Large intestine (tissue), 3 donors: ENCODE results near the gene SZRD1. TPM values are rescaled to one million over a fixed set of nuclear protein-coding genes. Genes with fewer than 3 reads are reported as not detected.

ENCODE experiments used
- DNase-seq, 2 donors: peaks; one replicate each; pipeline versions ENCODE4 v3.0.0 to v3.0.0-alpha.2; 2013
- H3K27ac ChIP-seq: one replicate; pipeline ENCODE4 v1.5.1; 2013; ENCODE audit warnings: low read length
- H3K27me3 ChIP-seq: 2 replicates; pipeline ENCODE4 v1.6.1; 2013; ENCODE audit warnings: low read length; ENCODE audit not compliant: control insufficient read depth, insufficient read depth
- H3K36me3 ChIP-seq: 2 replicates; pipeline ENCODE4 v1.6.1; 2013; ENCODE audit warnings: low read length; ENCODE audit not compliant: control insufficient read depth, insufficient read depth
- H3K4me1 ChIP-seq: one replicate; pipeline ENCODE4 v1.6.1; 2013; ENCODE audit warnings: low read length; ENCODE audit not compliant: control insufficient read depth, insufficient read depth
- H3K4me3 ChIP-seq: one replicate; pipeline ENCODE4 v1.5.1; 2013; ENCODE audit warnings: low read length
- H3K9me3 ChIP-seq: one replicate; pipeline ENCODE4 v1.6.1; 2013; ENCODE audit warnings: mild to moderate bottlenecking, low read depth, low read length, moderate library complexity; ENCODE audit not compliant: control insufficient read depth
- WGBS: methylation state at CpG from one replicate; pipeline ENCODE4 v1.1.5; 2013; ENCODE audit warnings: low lambda C conversion rate; ENCODE audit not compliant: insufficient coverage; 5-methylcytosine and 5-hydroxymethylcytosine counted together
- polyA plus RNA-seq: library from polyadenylated mRNA; unstranded; fragments of 120-200 nt; gene quantifications from one replicate; pipeline ENCODE4 v1.2.1, GENCODE V29; 2013

The SZRD1 gene
- polyA plus RNA-seq, 1 donor: 78.6 TPM

DNA sequence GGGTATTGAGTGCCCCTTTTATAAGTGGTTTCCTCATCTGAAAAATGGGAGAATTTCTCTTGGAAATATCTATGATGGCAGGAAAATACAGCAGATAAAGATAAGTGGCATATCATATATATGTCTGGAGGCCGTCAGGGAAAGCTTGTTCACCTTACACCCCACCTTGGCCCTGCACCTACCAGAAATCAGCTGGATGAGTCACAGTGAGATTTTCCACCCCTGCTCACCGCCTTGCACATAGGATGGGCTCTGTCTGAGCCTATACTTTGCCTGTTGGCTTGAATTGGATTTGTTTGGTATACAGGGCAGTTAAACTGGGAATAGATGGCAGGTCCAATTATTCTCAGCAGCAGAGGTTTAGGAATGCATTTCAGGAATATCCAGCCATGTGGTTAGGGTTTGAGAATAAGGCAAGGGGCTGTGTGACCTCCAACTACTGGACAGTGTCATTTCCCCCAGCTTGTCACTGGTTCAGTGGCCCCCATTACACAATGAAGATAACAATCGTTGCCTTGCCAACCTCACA, 70.0 kb downstream of the SZRD1 start, which contains the start of gene SPATA21:
Gene SPATA21 (minus strand): TSS at position 479 of the 529 bp plus-strand sequence. CDS start 6,053 bp downstream, outside the sequence.
- Histone ChIP-seq H3K27me3 (no peaks in the 10 kb centered on the region), H3K9me3 (no peaks in the 10 kb centered on the region), H3K36me3 (peaks cover under 1% of the 10 kb centered on the region), H3K4me1 (no peaks in the 10 kb centered on the region), H3K27ac (no peak within 1 kb of the TSS), H3K4me3 (no peak within 1 kb of the TSS)
- DNase-seq: no peak
- no CpG with 5 or more reads among the region's 3 CpGs for WGBS

DNA sequence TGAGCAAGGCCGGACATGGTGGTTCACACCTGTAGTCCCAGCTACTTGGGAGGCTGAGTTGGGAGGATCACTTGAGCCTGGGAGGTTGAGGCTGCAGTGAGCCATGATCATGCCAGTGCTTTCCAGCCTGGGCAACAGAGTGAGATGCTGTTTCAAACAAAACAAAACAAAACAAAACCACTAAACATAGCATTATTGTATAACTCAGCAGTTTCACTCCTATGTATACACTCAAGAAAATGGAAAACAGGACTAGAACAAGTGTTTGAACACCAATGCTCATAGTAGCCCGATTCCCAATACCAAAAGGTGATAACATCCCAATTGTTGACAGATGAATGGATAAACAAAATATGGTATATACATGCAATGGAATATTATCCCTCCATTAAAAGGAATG, 71.5 kb downstream of the SZRD1 start:
- Histone ChIP-seq H3K4me3 (no peak overlapping the region), H3K36me3 (peaks cover 8% of the 10 kb centered on the region), H3K9me3 (no peaks in the 10 kb centered on the region), H3K27me3 (no peaks in the 10 kb centered on the region), H3K4me1 (no peaks in the 10 kb centered on the region), H3K27ac (no peak overlapping the region)
- no peak for DNase-seq
- WGBS: 100% methylated on average over 1 of the region's 2 CpGs

DNA sequence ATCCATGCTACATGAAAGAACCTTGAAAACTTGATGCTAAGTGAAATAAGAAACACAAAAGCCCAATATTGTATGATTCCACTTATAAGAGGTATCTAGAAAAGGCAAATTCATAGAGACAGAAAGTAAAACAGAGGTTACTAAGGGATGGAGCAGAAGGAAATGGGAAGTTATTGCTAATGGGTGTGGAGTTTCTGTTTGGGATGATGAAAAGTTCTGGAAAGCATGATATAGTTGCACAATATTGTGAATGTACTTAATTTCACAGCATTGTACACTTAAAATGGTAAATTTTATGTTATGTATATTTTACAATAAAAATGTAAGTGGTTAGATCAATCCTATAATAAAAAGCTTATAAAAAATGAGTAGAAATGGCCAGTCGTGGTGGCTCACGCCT, 71.9 kb downstream of the SZRD1 start:
- Histone ChIP-seq H3K27ac (no peak overlapping the region), H3K27me3 (no peaks in the 10 kb centered on the region), H3K9me3 (no peaks in the 10 kb centered on the region), H3K4me3 (no peak overlapping the region), H3K4me1 (no peaks in the 10 kb centered on the region), H3K36me3 (peaks cover 12% of the 10 kb centered on the region)
- DNase-seq: no peak
- WGBS: no CpG with 5 or more reads among the region's 2 CpGs

DNA sequence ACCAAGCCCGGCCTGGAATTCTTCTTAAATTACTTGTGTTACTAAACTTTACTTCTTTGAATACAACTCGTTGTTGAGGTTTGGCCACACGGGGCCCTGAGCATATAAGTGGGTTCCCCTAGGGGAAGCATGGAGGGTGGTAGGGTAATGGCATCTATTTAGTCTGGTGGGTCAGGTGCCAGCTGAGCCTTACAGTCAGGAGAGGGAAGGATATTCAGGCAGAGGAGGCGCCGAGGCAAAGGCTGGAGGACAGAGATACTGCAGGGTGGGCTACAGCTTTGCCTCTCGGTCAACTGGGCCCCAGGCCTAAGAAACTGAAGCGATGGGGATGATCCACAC, 73.1 kb downstream of the SZRD1 start:
- H3K27me3 ChIP-seq: no peaks in the 10 kb centered on the region
- no peak overlapping the region for H3K27ac ChIP-seq
- no peaks in the 10 kb centered on the region for H3K4me1 ChIP-seq
- peaks cover 21% of the 10 kb centered on the region for H3K36me3 ChIP-seq
- H3K9me3 ChIP-seq: no peaks in the 10 kb centered on the region
- WGBS: no CpG with 5 or more reads among the region's 7 CpGs
- peak overlapping the region; percentile 93 for H3K4me3 ChIP-seq
- no peak for DNase-seq

DNA sequence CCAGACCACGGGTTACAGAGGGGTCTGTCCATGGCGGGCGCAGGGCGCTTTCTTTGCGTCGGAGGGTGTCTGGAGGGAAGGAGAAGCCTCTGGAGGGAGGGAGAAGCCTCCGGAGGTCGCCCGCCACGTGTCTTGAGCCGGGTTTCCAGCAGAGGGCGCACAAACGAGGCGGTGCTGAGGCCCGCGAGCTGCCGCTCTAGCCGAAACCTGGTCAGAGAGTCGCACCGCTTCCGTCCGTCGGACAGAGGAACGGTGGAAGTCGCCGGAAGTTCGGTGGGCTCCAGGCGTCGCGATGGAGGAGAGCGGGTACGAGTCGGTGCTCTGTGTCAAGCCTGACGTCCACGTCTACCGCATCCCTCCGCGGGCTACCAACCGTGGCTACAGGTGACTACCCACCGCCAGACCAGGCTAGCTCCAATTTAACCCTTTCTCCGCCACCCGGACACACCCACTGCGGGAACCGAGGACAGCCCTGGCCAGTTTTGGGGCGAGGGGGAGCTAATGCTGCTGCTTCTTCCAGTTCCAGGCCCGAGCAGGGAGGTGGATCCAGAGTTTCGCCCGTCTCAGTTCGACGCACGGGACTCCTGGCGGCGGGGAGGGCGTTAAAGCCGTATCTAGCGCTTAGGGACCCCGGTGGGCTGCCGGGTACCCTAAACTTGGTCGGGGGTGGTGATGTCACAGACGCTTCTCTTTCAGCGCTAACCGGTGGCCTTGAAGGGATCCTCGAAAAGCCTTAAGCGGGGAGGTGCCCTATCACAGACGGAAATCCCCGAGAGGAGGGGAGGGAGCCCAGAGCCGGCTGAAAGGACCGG, 73.6 kb downstream of the SZRD1 start, which contains the start of gene NECAP2:
Gene NECAP2 (plus strand): TSS at position 255 of the 812 bp plus-strand sequence. CDS start 38 bp downstream, at position 293.
- DNase-seq: peak; percentile 89 to 90
- no CpG with 5 or more reads among the region's 68 CpGs for WGBS
- H3K9me3 ChIP-seq: no peaks in the 10 kb centered on the region
- H3K36me3 ChIP-seq: peaks cover 26% of the 10 kb centered on the region
- H3K4me1 ChIP-seq: no peaks in the 10 kb centered on the region
- H3K27ac ChIP-seq: peak within 1 kb of the TSS; percentile 69
- H3K4me3 ChIP-seq: peak within 1 kb of the TSS; percentile 93
- no peaks in the 10 kb centered on the region for H3K27me3 ChIP-seq

DNA sequence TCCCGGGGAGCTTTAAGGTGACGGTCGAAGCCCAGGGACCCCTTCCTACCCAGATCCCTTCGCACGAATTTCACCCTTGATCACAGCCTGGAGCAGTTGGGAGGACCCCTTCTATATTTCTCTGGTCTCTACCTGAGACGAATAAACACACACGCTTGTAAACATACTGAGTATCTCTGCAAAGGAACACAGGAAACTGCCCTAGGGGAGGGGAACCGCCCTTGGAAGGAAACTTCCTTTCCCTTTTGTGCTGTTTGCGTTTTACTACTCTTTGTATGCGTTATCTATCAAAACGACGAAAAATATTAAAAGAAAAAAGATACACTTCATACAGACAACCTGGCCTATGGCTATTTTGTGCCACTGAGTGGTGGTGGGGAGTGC, 74.2 kb downstream of the SZRD1 start:
- H3K36me3 ChIP-seq: peaks cover 30% of the 10 kb centered on the region
- no peaks in the 10 kb centered on the region for H3K27me3 ChIP-seq
- 0% methylated on average over 1 of the region's 12 CpGs for WGBS
- peak overlapping the region; percentile 69 for H3K27ac ChIP-seq
- no peaks in the 10 kb centered on the region for H3K9me3 ChIP-seq
- peak overlapping the region; percentile 93 for H3K4me3 ChIP-seq
- no peaks in the 10 kb centered on the region for H3K4me1 ChIP-seq
- DNase-seq: no peak

DNA sequence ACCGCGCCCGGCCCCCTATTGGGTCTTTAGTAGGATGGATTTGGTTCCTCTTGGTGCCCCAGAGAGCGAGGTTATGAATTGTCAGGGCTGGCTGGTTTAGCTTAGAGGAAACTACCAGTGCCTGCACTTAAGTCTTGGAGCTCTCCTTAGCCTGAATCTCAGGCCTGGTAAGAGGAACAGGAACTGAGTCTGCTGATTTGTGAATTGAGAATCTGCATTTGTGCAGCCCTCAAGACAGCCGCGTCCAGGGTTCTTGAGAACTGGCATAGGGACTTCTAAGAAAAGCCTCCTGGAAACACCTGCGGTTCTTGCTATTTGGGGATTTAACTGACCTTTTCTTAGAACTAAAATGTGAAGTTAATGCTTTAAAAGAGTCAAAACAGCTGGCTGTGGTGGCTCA, 75.2 kb downstream of the SZRD1 start:
- Histone ChIP-seq H3K4me3 (no peak overlapping the region), H3K9me3 (no peaks in the 10 kb centered on the region), H3K27me3 (no peaks in the 10 kb centered on the region), H3K27ac (no peak overlapping the region), H3K4me1 (no peaks in the 10 kb centered on the region), H3K36me3 (peaks cover 34% of the 10 kb centered on the region)
- no peak for DNase-seq
- 100% methylated on average over 1 of the region's 7 CpGs for WGBS

DNA sequence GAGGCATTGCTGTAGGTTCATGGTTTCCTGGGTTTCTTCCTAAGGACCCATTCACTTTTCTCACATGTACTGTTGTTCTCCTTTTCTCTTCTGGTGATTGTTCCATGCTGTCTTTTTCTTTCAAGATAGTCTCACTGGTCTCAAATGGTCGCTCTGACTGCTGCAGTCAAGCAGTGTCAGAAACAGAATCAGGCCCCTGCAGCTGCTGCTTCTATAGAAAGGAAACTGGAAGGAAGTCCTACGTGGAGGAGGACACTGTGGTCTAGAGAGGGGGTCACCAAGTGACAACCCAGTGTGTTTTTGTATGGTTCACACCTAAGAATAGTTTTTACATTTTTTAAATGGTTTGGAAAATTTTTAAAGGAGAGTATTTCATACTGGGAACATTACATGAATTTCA, 75.9 kb downstream of the SZRD1 start:
- H3K9me3 ChIP-seq: no peaks in the 10 kb centered on the region
- H3K27ac ChIP-seq: no peak overlapping the region
- peaks cover 41% of the 10 kb centered on the region for H3K36me3 ChIP-seq

DNA sequence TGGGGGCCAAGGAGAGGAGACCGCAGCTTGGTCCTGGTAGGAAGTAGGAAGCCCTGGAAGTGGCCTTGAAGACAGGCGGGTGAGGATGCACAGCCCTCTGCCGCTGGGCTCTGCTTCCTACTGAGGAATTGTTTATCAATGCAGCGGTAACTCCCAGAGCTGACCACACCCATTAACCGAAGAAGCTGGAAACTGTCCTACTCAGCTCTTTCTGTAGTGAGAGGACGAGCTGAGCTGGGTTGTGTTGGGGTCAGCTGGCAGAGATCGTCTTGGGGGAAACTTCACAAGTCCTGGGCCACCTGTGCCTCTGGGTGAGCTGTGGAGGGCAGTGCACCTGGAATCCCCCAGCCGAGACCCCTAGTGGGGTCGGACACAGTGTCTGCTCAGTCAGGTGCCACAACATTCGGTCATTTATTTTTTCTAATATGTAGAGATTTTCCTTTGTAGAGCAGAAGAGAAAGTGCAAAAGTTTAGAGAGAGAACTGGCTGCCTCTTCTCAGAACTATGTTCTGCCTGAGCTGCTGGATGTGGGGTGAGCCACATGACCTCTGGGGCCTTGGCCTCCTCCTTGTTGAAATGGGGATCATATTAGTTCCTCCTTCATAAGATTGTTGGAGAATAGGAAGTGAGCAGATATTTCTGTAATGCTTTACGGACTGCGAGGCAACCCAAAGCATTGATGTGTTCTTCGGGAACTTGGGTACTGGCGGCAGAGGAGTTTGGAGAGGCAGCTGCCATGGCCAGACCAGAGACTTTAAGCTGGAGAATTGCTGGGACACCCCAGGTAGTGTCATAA, 77.1 kb downstream of the SZRD1 start:
- WGBS: no CpG with 5 or more reads among the region's 14 CpGs
- Histone ChIP-seq H3K4me3 (no peak overlapping the region), H3K27me3 (no peaks in the 10 kb centered on the region), H3K9me3 (no peaks in the 10 kb centered on the region), H3K27ac (no peak overlapping the region), H3K4me1 (no peaks in the 10 kb centered on the region), H3K36me3 (peaks cover 54% of the 10 kb centered on the region)
- DNase-seq: no peak

More for the DNA sequence above, 75.9 kb downstream of the SZRD1 start:
- Histone ChIP-seq H3K27me3 (no peaks in the 10 kb centered on the region), H3K4me1 (no peaks in the 10 kb centered on the region), H3K4me3 (no peak overlapping the region)
- no CpG with 5 or more reads among the region's 2 CpGs for WGBS
- no peak for DNase-seq

DNA sequence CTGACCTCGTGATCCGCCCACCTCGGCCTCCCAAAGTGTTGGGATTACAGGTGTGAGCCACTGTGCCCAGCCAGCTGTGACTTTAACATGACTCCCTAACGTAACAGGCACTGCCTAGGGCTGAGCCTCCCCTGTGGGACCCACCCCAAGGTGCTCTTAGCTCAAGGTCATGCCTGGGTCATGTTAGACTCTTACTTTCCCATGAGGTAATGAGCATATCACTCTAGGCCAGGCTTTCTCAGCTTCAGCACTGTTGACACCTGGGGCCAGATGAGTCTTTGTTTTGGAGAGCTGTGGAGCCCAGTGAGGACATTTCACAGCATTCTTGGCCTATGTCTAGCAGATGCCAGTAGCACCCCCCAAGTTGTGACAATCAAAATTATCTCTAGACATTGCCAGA, 78.0 kb downstream of the SZRD1 start:
- H3K27me3 ChIP-seq: no peaks in the 10 kb centered on the region
- peaks cover 62% of the 10 kb centered on the region for H3K36me3 ChIP-seq
- H3K27ac ChIP-seq: no peak overlapping the region
- DNase-seq: no peak
- H3K4me3 ChIP-seq: no peak overlapping the region
- no peaks in the 10 kb centered on the region for H3K9me3 ChIP-seq
- WGBS: no CpG with 5 or more reads among the region's 4 CpGs
- H3K4me1 ChIP-seq: no peaks in the 10 kb centered on the region
